Measurements from ENCODE around the gene BLOC1S1.

BLOC1S1 gene

GRCh38 chr12:55732288-55732687, 16.4 kb downstream of the BLOC1S1 start:
- H2BK5ac ChIP-seq (ENCODE audit: low read depth, low read length, poor library complexity) = no peak overlapping the region
- peaks cover 18% of the 10 kb centered on the region for H3K79me1 ChIP-seq (ENCODE audit: low read length)
- H4K91ac ChIP-seq (ENCODE audit: low read depth, low read length) = no peak overlapping the region
- no peak overlapping the region for H3K4me3 ChIP-seq (ENCODE audit: low read depth, low read length)
- H3K36me3 ChIP-seq (ENCODE audit: control insufficient read depth in 1 of 2, insufficient read depth in 2 of 2, low read length in 2 of 2) = peaks cover under 1% of the 10 kb centered on the region in 2 experiments
- no peak overlapping the region for H3K4ac ChIP-seq (ENCODE audit: low read depth, low read length)
- no CpG with 5 or more reads among the region's 4 CpGs for WGBS (ENCODE audit: extremely low coverage, insufficient coverage, insufficient read length)
- H4K12ac ChIP-seq (ENCODE audit: low read depth, low read length) = no peak overlapping the region
- H2AFZ ChIP-seq (ENCODE audit: insufficient read depth, low read length, poor library complexity) = no peak overlapping the region
- H3K4me1 ChIP-seq (ENCODE audit: control insufficient read depth in 1 of 2, insufficient read depth in 2 of 2, low read length in 2 of 2) = peaks cover 6 to 13% of the 10 kb centered on the region in 2 experiments
- no peak overlapping the region for H2BK12ac ChIP-seq (ENCODE audit: low read length)
- H2AK5ac ChIP-seq (ENCODE audit: low read length) = no peak overlapping the region
- H3K23ac ChIP-seq (ENCODE audit: low read length) = no peak overlapping the region
- H2BK120ac ChIP-seq (ENCODE audit: insufficient read depth, low read length, poor library complexity) = no peak overlapping the region
- H3K9ac ChIP-seq (ENCODE audit: low read length) = no peak overlapping the region
- DNase-seq = no peak
- H3K27me3 ChIP-seq (ENCODE audit: insufficient read depth, low read length) = no peaks in the 10 kb centered on the region
- H3K18ac ChIP-seq (ENCODE audit: low read length) = no peak overlapping the region
- no peak overlapping the region for H4K8ac ChIP-seq (ENCODE audit: low read depth, low read length)
- no peak overlapping the region for H3K27ac ChIP-seq (ENCODE audit: low read depth, low read length)
- peaks cover 16% of the 10 kb centered on the region for H3K79me2 ChIP-seq (ENCODE audit: control insufficient read depth, insufficient read depth, low read length, poor library complexity)
- no peaks in the 10 kb centered on the region for H3K9me3 ChIP-seq (ENCODE audit: insufficient read depth, low read depth, low read length)
- no peak overlapping the region for H3K14ac ChIP-seq (ENCODE audit: low read length)
- H3K4me2 ChIP-seq (ENCODE audit: low read length) = no peak overlapping the region

- H3K4me1 ChIP-seq (ENCODE audit: control insufficient read depth in 1 of 2, insufficient read depth in 2 of 2, low read length in 2 of 2) = peaks cover 9 to 15% of the 10 kb centered on the region in 2 experiments
- H3K14ac ChIP-seq (ENCODE audit: low read length) = no peak overlapping the region
- H2AFZ ChIP-seq (ENCODE audit: insufficient read depth, low read length, poor library complexity) = no peak overlapping the region
- H4K8ac ChIP-seq (ENCODE audit: low read depth, low read length) = no peak overlapping the region
- no peaks in the 10 kb centered on the region for H3K27me3 ChIP-seq (ENCODE audit: insufficient read depth, low read length)
- H3K27ac ChIP-seq (ENCODE audit: low read depth, low read length) = no peak overlapping the region
- H2BK12ac ChIP-seq (ENCODE audit: low read length) = no peak overlapping the region
- no peak overlapping the region for H2BK120ac ChIP-seq (ENCODE audit: insufficient read depth, low read length, poor library complexity)
- no peak for DNase-seq
- no peak overlapping the region for H2AK5ac ChIP-seq (ENCODE audit: low read length)
- H2BK5ac ChIP-seq (ENCODE audit: low read depth, low read length, poor library complexity) = no peak overlapping the region
- no peak overlapping the region for H3K23ac ChIP-seq (ENCODE audit: low read length)
- WGBS (ENCODE audit: extremely low coverage, insufficient coverage, insufficient read length) = no CpG with 5 or more reads among the region's 14 CpGs
- H4K91ac ChIP-seq (ENCODE audit: low read depth, low read length) = no peak overlapping the region
- H3K4me3 ChIP-seq (ENCODE audit: low read depth, low read length) = no peak overlapping the region
- H3K18ac ChIP-seq (ENCODE audit: low read length) = no peak overlapping the region
- H4K12ac ChIP-seq (ENCODE audit: low read depth, low read length) = no peak overlapping the region
- no peak overlapping the region for H3K4ac ChIP-seq (ENCODE audit: low read depth, low read length)
- H3K9me3 ChIP-seq (ENCODE audit: insufficient read depth, low read depth, low read length) = no peaks in the 10 kb centered on the region
- H3K4me2 ChIP-seq (ENCODE audit: low read length) = no peak overlapping the region
- H3K79me2 ChIP-seq (ENCODE audit: control insufficient read depth, insufficient read depth, low read length, poor library complexity) = peaks cover 10% of the 10 kb centered on the region
- H3K36me3 ChIP-seq (ENCODE audit: control insufficient read depth in 1 of 2, insufficient read depth in 2 of 2, low read length in 2 of 2) = no peaks in the 10 kb centered on the region
- H3K9ac ChIP-seq (ENCODE audit: low read length) = no peak overlapping the region
- H3K79me1 ChIP-seq (ENCODE audit: low read length) = peaks cover 13% of the 10 kb centered on the region
Observed at GRCh38 chr12:55733021-55733555, 17.2 kb downstream of the BLOC1S1 start.

GRCh38 chr12:55733858-55734257, 18.0 kb downstream of the BLOC1S1 start:
- H2AK5ac ChIP-seq (ENCODE audit: low read length) = no peak overlapping the region
- no peak overlapping the region for H3K4me2 ChIP-seq (ENCODE audit: low read length)
- no peak for DNase-seq
- no peak overlapping the region for H3K4me3 ChIP-seq (ENCODE audit: low read depth, low read length)
- H2BK120ac ChIP-seq (ENCODE audit: insufficient read depth, low read length, poor library complexity) = no peak overlapping the region
- H3K18ac ChIP-seq (ENCODE audit: low read length) = no peak overlapping the region
- no peak overlapping the region for H3K27ac ChIP-seq (ENCODE audit: low read depth, low read length)
- WGBS (ENCODE audit: extremely low coverage, insufficient coverage, insufficient read length) = no CpG with 5 or more reads among the region's 2 CpGs
- H2BK12ac ChIP-seq (ENCODE audit: low read length) = no peak overlapping the region
- H4K12ac ChIP-seq (ENCODE audit: low read depth, low read length) = no peak overlapping the region
- H2AFZ ChIP-seq (ENCODE audit: insufficient read depth, low read length, poor library complexity) = no peak overlapping the region
- H3K9ac ChIP-seq (ENCODE audit: low read length) = no peak overlapping the region
- H3K27me3 ChIP-seq (ENCODE audit: insufficient read depth, low read length) = no peaks in the 10 kb centered on the region
- H3K9me3 ChIP-seq (ENCODE audit: insufficient read depth, low read depth, low read length) = no peaks in the 10 kb centered on the region
- H4K91ac ChIP-seq (ENCODE audit: low read depth, low read length) = no peak overlapping the region
- no peaks in the 10 kb centered on the region for H3K36me3 ChIP-seq (ENCODE audit: control insufficient read depth in 1 of 2, insufficient read depth in 2 of 2, low read length in 2 of 2)
- no peak overlapping the region for H4K8ac ChIP-seq (ENCODE audit: low read depth, low read length)
- no peak overlapping the region for H3K4ac ChIP-seq (ENCODE audit: low read depth, low read length)
- peaks cover 4% of the 10 kb centered on the region for H3K79me2 ChIP-seq (ENCODE audit: control insufficient read depth, insufficient read depth, low read length, poor library complexity)
- H3K4me1 ChIP-seq (ENCODE audit: control insufficient read depth in 1 of 2, insufficient read depth in 2 of 2, low read length in 2 of 2) = peaks cover 10 to 15% of the 10 kb centered on the region in 2 experiments
- no peak overlapping the region for H3K14ac ChIP-seq (ENCODE audit: low read length)
- no peak overlapping the region for H3K23ac ChIP-seq (ENCODE audit: low read length)
- peaks cover 7% of the 10 kb centered on the region for H3K79me1 ChIP-seq (ENCODE audit: low read length)
- no peak overlapping the region for H2BK5ac ChIP-seq (ENCODE audit: low read depth, low read length, poor library complexity)

GRCh38 chr12:55734595-55734994, 18.7 kb downstream of the BLOC1S1 start:
- no peak overlapping the region for H3K18ac ChIP-seq (ENCODE audit: low read length)
- H2AFZ ChIP-seq (ENCODE audit: insufficient read depth, low read length, poor library complexity) = no peak overlapping the region
- WGBS (ENCODE audit: extremely low coverage, insufficient coverage, insufficient read length) = no CpG with 5 or more reads among the region's 3 CpGs
- no peak overlapping the region for H3K9ac ChIP-seq (ENCODE audit: low read length)
- H4K8ac ChIP-seq (ENCODE audit: low read depth, low read length) = no peak overlapping the region
- peaks cover 10 to 15% of the 10 kb centered on the region in 2 experiments for H3K4me1 ChIP-seq (ENCODE audit: control insufficient read depth in 1 of 2, insufficient read depth in 2 of 2, low read length in 2 of 2)
- H3K23ac ChIP-seq (ENCODE audit: low read length) = no peak overlapping the region
- no peak overlapping the region for H2BK5ac ChIP-seq (ENCODE audit: low read depth, low read length, poor library complexity)
- no peak overlapping the region for H3K4ac ChIP-seq (ENCODE audit: low read depth, low read length)
- no peak overlapping the region for H2AK5ac ChIP-seq (ENCODE audit: low read length)
- H3K79me2 ChIP-seq (ENCODE audit: control insufficient read depth, insufficient read depth, low read length, poor library complexity) = no peaks in the 10 kb centered on the region
- no peak overlapping the region for H3K14ac ChIP-seq (ENCODE audit: low read length)
- no peak overlapping the region for H2BK120ac ChIP-seq (ENCODE audit: insufficient read depth, low read length, poor library complexity)
- DNase-seq = no peak
- no peak overlapping the region for H2BK12ac ChIP-seq (ENCODE audit: low read length)
- no peaks in the 10 kb centered on the region for H3K36me3 ChIP-seq (ENCODE audit: control insufficient read depth in 1 of 2, insufficient read depth in 2 of 2, low read length in 2 of 2)
- H3K9me3 ChIP-seq (ENCODE audit: insufficient read depth, low read depth, low read length) = no peaks in the 10 kb centered on the region
- no peak overlapping the region for H3K4me2 ChIP-seq (ENCODE audit: low read length)
- no peak overlapping the region for H4K91ac ChIP-seq (ENCODE audit: low read depth, low read length)
- H3K27me3 ChIP-seq (ENCODE audit: insufficient read depth, low read length) = no peaks in the 10 kb centered on the region
- no peak overlapping the region for H3K27ac ChIP-seq (ENCODE audit: low read depth, low read length)
- H4K12ac ChIP-seq (ENCODE audit: low read depth, low read length) = no peak overlapping the region
- peaks cover 2% of the 10 kb centered on the region for H3K79me1 ChIP-seq (ENCODE audit: low read length)
- H3K4me3 ChIP-seq (ENCODE audit: low read depth, low read length) = no peak overlapping the region

Measured in trophoblast cell (in vitro differentiated cells and primary cell).